Measurements from ENCODE around the gene OMD. TPM values are rescaled to one million over a fixed set of nuclear protein-coding genes. Genes with fewer than 3 reads are reported as not detected.

The OMD gene
- total and polyA plus RNA-seq, 2 of the 8 experiments (the other 6 are each of a cell fraction or from before 2014, with no cell fraction given), result not detected

DNA sequence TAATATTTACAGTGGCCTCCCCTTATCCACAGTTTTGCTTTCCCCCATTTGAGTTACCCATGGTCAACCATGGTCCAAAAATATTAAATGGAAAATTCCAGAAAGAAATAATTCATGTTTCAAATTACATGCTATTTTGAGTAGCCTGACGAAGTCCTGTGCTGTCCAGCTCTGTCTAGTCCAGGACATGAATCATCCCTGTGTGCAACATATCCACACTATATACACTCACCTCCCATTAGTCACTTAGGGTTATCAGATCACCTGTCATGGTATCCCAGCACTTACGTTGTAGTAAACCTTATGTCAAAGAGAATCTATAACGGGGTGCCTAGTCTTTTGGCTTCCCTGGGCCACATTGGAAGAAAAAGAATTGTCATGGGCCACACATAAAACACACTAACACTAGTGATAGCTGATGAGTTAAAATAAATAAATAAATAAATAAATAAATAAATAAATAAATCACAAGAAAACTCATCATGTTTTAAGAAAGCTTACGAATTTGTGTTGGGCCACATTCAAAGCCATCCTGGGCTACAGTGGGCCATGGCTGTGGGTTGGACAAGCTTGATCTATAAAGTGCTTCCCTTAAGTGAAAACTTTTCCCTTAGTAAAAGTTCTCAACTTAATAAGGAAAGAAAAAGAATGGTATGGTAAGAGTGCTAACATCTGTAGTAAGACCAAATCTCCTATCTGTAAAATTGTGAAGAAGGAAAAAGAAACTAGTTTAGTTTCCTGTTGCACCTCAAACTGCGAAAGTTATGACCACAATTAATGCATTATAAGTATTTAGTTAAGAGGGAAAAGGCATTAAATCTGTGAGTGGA lies 15.9 kb upstream of the OMD start (continued):
- TF ChIP-seq, protein P1, sequence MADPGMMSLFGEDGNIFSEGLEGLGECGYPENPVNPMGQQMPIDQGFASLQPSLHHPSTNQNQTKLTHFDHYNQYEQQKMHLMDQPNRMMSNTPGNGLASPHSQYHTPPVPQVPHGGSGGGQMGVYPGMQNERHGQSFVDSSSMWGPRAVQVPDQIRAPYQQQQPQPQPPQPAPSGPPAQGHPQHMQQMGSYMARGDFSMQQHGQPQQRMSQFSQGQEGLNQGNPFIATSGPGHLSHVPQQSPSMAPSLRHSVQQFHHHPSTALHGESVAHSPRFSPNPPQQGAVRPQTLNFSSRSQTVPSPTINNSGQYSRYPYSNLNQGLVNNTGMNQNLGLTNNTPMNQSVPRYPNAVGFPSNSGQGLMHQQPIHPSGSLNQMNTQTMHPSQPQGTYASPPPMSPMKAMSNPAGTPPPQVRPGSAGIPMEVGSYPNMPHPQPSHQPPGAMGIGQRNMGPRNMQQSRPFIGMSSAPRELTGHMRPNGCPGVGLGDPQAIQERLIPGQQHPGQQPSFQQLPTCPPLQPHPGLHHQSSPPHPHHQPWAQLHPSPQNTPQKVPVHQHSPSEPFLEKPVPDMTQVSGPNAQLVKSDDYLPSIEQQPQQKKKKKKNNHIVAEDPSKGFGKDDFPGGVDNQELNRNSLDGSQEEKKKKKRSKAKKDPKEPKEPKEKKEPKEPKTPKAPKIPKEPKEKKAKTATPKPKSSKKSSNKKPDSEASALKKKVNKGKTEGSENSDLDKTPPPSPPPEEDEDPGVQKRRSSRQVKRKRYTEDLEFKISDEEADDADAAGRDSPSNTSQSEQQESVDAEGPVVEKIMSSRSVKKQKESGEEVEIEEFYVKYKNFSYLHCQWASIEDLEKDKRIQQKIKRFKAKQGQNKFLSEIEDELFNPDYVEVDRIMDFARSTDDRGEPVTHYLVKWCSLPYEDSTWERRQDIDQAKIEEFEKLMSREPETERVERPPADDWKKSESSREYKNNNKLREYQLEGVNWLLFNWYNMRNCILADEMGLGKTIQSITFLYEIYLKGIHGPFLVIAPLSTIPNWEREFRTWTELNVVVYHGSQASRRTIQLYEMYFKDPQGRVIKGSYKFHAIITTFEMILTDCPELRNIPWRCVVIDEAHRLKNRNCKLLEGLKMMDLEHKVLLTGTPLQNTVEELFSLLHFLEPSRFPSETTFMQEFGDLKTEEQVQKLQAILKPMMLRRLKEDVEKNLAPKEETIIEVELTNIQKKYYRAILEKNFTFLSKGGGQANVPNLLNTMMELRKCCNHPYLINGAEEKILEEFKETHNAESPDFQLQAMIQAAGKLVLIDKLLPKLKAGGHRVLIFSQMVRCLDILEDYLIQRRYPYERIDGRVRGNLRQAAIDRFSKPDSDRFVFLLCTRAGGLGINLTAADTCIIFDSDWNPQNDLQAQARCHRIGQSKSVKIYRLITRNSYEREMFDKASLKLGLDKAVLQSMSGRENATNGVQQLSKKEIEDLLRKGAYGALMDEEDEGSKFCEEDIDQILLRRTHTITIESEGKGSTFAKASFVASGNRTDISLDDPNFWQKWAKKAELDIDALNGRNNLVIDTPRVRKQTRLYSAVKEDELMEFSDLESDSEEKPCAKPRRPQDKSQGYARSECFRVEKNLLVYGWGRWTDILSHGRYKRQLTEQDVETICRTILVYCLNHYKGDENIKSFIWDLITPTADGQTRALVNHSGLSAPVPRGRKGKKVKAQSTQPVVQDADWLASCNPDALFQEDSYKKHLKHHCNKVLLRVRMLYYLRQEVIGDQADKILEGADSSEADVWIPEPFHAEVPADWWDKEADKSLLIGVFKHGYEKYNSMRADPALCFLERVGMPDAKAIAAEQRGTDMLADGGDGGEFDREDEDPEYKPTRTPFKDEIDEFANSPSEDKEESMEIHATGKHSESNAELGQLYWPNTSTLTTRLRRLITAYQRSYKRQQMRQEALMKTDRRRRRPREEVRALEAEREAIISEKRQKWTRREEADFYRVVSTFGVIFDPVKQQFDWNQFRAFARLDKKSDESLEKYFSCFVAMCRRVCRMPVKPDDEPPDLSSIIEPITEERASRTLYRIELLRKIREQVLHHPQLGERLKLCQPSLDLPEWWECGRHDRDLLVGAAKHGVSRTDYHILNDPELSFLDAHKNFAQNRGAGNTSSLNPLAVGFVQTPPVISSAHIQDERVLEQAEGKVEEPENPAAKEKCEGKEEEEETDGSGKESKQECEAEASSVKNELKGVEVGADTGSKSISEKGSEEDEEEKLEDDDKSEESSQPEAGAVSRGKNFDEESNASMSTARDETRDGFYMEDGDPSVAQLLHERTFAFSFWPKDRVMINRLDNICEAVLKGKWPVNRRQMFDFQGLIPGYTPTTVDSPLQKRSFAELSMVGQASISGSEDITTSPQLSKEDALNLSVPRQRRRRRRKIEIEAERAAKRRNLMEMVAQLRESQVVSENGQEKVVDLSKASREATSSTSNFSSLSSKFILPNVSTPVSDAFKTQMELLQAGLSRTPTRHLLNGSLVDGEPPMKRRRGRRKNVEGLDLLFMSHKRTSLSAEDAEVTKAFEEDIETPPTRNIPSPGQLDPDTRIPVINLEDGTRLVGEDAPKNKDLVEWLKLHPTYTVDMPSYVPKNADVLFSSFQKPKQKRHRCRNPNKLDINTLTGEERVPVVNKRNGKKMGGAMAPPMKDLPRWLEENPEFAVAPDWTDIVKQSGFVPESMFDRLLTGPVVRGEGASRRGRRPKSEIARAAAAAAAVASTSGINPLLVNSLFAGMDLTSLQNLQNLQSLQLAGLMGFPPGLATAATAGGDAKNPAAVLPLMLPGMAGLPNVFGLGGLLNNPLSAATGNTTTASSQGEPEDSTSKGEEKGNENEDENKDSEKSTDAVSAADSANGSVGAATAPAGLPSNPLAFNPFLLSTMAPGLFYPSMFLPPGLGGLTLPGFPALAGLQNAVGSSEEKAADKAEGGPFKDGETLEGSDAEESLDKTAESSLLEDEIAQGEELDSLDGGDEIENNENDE (IDR thresholded peaks at IDR 0.05; ENCODE audit: insufficient replicate concordance, low read length), result no peak

All from H1 (cell line).